Natural killer cell treated with Interleukin-12 subunit alpha and Interleukin-12 subunit beta and Interleukin-15 and Interleukin-18, amount 100 ng/mL, for 72 hours (primary cell): ENCODE results near the gene RAP1GDS1. TPM values are rescaled to one million over a fixed set of nuclear protein-coding genes. Genes with fewer than 3 reads are reported as not detected.
"Not testable (repeated sequence)": the region's sequence is repeated elsewhere in the genome, so short reads cannot be mapped to it uniquely, and the experiment has no call there.

Experiments
- ATAC-seq, 2 donors: fragments of 150-1000 bp; cut with Tn5 transposase in 1 of 2; sonication (Bioruptor Pico), chemical (Tn5 transposase) in 1 of 2; 2 replicates each; pipeline ENCODE4 v1.10.0; 2021
- DNase-seq: peaks from one replicate; pipeline ENCODE4 v3.0.0; 2022; ENCODE audit warnings: low spot score
- H3K27ac Mint-ChIP-seq, 2 donors: 1 replicate in 1 of 2; 2 replicates in 1 of 2; pipeline ENCODE4 v1.8.0; 2022; ENCODE audit warnings: mixed read lengths in 2 of 2, mild to moderate bottlenecking in 1 of 2, moderate library complexity in 1 of 2
- H3K27me3 Mint-ChIP-seq, 2 donors: 1 replicate in 1 of 2; 2 replicates in 1 of 2; pipeline ENCODE4 v1.8.0; 2022; ENCODE audit warnings: mixed read lengths in 2 of 2
- H3K36me3 Mint-ChIP-seq: one replicate; pipeline ENCODE4 v1.8.0; 2022; ENCODE audit warnings: mixed read lengths
- H3K4me1 Mint-ChIP-seq, 2 donors: 1 replicate in 1 of 2; 2 replicates in 1 of 2; pipeline ENCODE4 v1.8.0; 2022; ENCODE audit warnings: low read depth in 2 of 2, mixed read lengths in 2 of 2, mild to moderate bottlenecking in 1 of 2
- H3K4me3 Mint-ChIP-seq: one replicate; pipeline ENCODE4 v1.8.0; 2022; ENCODE audit warnings: mixed read lengths
- H3K9me3 Mint-ChIP-seq: 2 replicates; pipeline ENCODE4 v1.8.0; 2022; ENCODE audit warnings: mixed read lengths
- total RNA-seq, 2 donors: library from RNA; stranded (reverse); gene quantifications; one replicate each; pipeline ENCODE4 v1.2.3, GENCODE V29; 2022

The RAP1GDS1 gene
- total RNA-seq, 2 donors from 2014 or later = 42.8 to 61.1 TPM

DNA sequence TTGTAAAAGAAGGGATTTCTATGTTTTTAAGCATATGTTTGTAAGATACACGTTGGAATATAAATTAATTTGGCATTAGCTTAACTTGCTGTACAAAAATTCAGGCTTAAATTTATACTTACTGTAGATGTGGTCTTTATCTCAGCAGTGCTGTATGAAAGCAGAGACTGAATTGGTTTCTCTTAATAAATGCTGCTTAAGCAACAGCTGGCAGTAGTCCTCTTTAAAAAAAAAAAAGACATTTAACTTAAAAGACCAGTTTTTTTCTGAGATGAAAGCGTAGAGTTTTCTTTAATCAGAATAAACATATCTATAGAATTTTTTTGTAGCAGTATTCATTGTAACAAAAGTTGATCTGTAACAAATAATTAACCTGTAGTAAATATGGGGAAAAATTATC, 124.6 kb downstream of the RAP1GDS1 start:
- H3K4me1 Mint-ChIP-seq = peaks cover 0 to 4% of the 10 kb centered on the region in 2 donors

DNA sequence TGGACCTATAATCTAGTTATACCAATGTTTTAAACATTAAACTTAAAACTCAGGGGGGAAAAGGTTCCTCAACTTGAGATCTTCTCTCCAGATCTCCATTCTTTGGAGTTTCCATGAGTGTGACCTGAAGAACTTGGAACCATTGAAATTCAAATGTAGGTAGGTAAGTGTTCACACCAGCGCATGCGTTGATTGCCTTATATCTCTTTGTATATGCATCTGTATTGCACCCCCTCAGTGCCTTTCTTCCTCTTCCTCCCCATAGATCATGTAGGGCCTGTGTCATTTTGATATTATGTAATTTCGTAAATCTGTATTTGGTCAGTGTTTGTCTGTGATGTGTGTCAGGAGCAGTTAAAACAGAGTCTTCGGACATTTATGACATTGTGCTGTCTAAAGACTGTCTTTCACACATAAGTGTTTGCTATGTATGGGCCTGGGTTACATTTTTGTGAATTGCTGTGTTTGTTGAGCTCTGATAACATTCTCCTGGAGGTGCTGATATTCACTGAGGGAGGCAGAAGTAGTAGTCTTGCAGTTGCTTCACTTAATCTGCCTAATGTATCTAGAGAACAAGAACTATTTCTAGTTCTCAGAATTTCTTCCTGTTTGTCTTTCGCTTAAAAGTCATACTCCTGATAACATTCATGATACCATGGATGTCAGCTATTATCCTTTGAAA, 126.3 kb downstream of the RAP1GDS1 start:
- Mint-ChIP-seq H3K36me3 (no peaks in the 10 kb centered on the region), H3K4me3 (no peak overlapping the region), H3K27ac (no peak overlapping the region), H3K27me3 (no peaks in the 10 kb centered on the region), H3K9me3 (no peaks in the 10 kb centered on the region), H3K4me1 (peaks cover 0 to 4% of the 10 kb centered on the region in 2 donors)
- ATAC-seq = no peak
- no peak for DNase-seq

More for the DNA sequence above, 124.6 kb downstream of the RAP1GDS1 start:
- no peaks in the 10 kb centered on the region for H3K27me3 Mint-ChIP-seq
- no peaks in the 10 kb centered on the region for H3K9me3 Mint-ChIP-seq
- no peak overlapping the region for H3K27ac Mint-ChIP-seq
- DNase-seq (no peak), ATAC-seq (no peak)
- H3K36me3 Mint-ChIP-seq = no peaks in the 10 kb centered on the region
- H3K4me3 Mint-ChIP-seq = no peak overlapping the region

DNA sequence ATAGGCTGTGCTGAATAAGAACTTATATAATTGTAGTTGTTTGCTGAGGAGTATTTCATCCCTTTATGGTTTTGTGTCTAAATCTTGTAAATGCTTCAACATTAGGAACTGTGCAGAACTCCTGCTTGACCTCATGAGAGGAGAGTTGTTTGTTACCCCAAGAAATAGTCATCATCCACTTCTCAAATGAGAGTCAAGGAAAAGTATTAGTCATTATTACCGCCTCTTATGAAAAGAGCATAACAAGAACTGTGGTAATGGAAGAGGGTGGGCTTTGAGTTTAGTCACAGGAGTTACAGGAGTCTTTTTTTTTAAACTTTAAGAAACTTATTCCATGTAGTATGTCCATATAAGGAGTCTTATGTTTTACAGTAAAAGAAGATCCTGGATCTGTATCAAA, 132.9 kb downstream of the RAP1GDS1 start:
- no peak overlapping the region for H3K4me3 Mint-ChIP-seq
- H3K4me1 Mint-ChIP-seq = no peaks in the 10 kb centered on the region
- H3K36me3 Mint-ChIP-seq = peaks cover 14% of the 10 kb centered on the region
- ATAC-seq (no peak), DNase-seq (no peak)
- no peaks in the 10 kb centered on the region for H3K27me3 Mint-ChIP-seq
- peaks cover 8% of the 10 kb centered on the region for H3K9me3 Mint-ChIP-seq
- H3K27ac Mint-ChIP-seq = no peak overlapping the region

DNA sequence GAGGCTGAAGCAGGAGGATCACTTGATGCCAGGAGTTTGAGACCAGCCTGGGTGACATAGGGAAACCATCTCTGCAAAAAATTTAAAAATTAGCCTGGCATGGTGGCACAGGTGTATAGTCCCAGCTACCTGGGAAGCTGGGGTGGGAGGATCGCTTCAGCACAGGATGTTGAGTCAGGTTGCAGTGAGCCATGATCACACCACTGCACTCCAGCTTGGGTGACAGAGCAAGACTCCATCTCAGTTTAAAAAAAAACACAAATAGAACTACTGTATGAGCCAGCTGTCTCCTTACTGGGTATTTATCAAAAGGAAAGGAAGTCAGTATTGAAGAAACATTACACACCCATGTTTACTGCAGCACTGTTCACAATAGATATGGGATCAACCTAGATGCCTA, 138.7 kb downstream of the RAP1GDS1 start:
- H3K27me3 Mint-ChIP-seq = no peaks in the 10 kb centered on the region
- H3K4me1 Mint-ChIP-seq = peaks cover 0 to 3% of the 10 kb centered on the region in 2 donors
- H3K4me3 Mint-ChIP-seq = no peak overlapping the region
- DNase-seq (no peak), ATAC-seq (no peak)
- H3K36me3 Mint-ChIP-seq = peaks cover 14% of the 10 kb centered on the region
- peaks cover 8% of the 10 kb centered on the region for H3K9me3 Mint-ChIP-seq
- H3K27ac Mint-ChIP-seq = no peak overlapping the region

DNA sequence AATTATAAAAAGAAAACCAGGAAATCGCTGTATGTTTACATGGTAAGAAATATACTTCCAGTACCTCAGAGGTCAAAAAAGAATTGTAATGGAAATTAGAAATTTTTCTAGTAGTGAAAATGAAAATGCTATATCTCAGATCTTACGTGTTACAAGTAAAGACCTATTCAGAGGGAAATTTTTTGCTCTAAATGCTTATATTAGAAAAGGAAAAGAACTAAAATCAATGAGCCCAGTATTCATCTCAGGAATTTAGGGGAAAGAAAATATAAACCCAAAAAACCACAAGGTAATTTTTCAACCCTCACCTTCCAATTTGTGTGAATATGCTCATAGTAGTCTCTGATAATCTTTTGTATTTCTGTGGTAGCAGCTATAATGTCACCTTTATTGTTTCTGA, 145.6 kb downstream of the RAP1GDS1 start:
- no peaks in the 10 kb centered on the region for H3K27me3 Mint-ChIP-seq
- no peaks in the 10 kb centered on the region for H3K9me3 Mint-ChIP-seq
- no peak overlapping the region for H3K27ac Mint-ChIP-seq
- no peaks in the 10 kb centered on the region for H3K4me1 Mint-ChIP-seq
- ATAC-seq = no peak
- H3K36me3 Mint-ChIP-seq = peaks cover 14% of the 10 kb centered on the region
- DNase-seq = no peak
- no peak overlapping the region for H3K4me3 Mint-ChIP-seq

DNA sequence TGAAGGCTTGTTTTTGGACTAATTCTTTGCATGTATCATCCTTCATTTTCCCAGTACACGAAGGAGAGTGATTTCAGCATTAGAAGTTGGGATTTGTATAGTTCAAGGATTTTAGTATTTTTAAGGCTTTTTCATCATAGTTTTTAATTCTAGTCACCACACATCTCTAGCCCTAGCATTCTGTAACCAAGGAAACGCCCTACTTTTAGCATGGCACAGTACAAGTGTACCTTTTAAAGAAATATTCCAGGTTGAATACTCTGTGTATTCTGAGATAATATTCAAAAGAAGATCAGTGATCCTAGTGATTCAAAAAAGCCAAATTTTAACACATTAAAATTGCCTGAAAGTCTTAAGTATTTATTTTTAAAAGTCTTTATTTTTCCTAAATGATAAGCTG, 150.5 kb downstream of the RAP1GDS1 start:
- Mint-ChIP-seq H3K4me1 (no peaks in the 10 kb centered on the region), H3K27ac (no peak overlapping the region), H3K4me3 (no peak overlapping the region), H3K36me3 (peaks cover 21% of the 10 kb centered on the region), H3K27me3 (no peaks in the 10 kb centered on the region), H3K9me3 (peaks cover 5% of the 10 kb centered on the region)
- no peak for ATAC-seq
- DNase-seq = no peak

DNA sequence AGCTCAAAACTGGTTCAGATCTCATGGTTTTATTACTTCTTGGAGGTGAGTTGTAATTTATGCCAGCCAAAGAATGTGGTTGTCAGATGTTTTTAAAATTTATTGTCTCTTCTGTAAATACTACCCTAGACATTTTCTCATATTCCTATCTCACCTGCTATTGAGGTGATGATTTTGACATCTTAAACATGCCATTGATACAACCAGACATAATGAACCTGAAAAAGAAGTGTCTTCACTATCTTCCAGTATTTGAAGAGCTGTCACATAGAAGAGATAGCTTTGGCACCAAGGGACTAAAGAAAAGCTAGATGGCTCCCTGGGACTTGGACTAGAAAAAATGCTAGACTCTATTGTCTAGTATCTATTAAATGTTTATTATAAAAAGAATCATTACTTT, 155.7 kb downstream of the RAP1GDS1 start:
- no peak overlapping the region for H3K4me3 Mint-ChIP-seq
- H3K27ac Mint-ChIP-seq = no peak overlapping the region
- H3K36me3 Mint-ChIP-seq = peaks cover 21% of the 10 kb centered on the region
- DNase-seq (no peak), ATAC-seq (no peak)
- peaks cover 5% of the 10 kb centered on the region for H3K9me3 Mint-ChIP-seq
- no peaks in the 10 kb centered on the region for H3K4me1 Mint-ChIP-seq
- no peaks in the 10 kb centered on the region for H3K27me3 Mint-ChIP-seq

DNA sequence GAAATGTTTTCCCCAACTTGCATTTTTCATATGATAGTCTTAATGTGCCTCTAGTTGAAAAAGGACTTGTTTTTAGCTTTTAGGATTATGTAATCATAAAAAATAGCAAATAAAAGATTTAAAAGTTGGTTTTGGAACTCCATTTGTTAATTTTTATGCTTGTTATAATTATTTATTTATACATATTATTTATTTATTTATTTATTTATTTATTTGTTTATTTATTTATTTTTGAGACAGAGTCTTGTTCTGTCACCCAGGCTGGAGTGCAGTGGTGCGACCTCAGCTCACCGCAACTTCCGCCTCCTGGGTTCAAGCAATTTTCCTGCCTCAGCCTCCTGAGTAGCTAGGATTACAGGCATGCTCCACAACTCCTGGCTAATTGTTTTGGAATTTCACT, 159.0 kb downstream of the RAP1GDS1 start:
- H3K4me3 Mint-ChIP-seq, H3K4me1 Mint-ChIP-seq, H3K9me3 Mint-ChIP-seq, H3K27ac Mint-ChIP-seq, H3K27me3 Mint-ChIP-seq, ATAC-seq, DNase-seq: not testable (repeated sequence)
- peaks cover 29% of the 10 kb centered on the region for H3K36me3 Mint-ChIP-seq

DNA sequence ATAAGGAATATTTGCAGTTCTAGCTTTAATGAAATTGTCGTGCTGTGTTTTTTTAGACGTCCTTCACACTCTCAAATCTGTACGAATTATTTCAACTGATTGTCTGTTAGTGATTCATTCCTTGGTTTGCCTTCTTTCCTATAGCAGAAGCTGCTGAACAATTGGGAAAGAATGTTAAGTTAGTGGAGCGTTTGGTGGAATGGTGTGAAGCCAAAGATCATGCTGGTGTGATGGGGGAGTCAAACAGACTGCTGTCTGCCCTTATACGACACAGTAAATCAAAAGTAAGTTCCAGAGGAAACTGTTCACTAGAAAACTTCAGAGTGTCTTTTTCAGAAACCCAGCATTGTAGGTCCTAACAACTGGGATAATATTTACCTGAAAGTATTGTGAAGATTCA, 159.9 kb downstream of the RAP1GDS1 start:
- peaks cover 36% of the 10 kb centered on the region for H3K36me3 Mint-ChIP-seq

DNA sequence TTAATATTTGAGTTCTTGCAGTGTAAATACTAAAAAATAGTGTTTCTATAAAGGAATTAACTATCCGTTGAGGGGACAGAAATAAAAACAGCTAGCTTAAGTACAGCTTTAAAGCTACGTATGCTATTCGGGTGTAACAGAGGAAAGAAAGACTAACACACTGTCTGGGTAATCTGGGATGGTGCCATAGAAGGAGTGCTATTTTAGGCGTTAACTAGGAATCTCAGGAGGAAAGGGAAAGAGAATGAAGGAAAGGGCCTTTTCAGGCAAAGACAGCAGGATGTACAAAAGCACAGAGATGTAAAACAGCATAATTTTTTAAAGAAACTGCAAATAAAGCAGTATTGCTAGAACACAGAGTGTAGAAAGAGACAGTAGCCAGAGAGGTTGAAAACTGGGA, 161.8 kb downstream of the RAP1GDS1 start:
- ATAC-seq = no peak
- Mint-ChIP-seq H3K9me3 (peaks cover 3% of the 10 kb centered on the region), H3K4me3 (no peak overlapping the region), H3K27ac (no peak overlapping the region), H3K4me1 (peaks cover 0 to 5% of the 10 kb centered on the region in 2 donors), H3K36me3 (peaks cover 38% of the 10 kb centered on the region), H3K27me3 (no peaks in the 10 kb centered on the region)
- no peak for DNase-seq

More for the DNA sequence above, 159.9 kb downstream of the RAP1GDS1 start:
- no peak overlapping the region for H3K27ac Mint-ChIP-seq
- H3K27me3 Mint-ChIP-seq = no peaks in the 10 kb centered on the region
- no peak overlapping the region for H3K4me3 Mint-ChIP-seq
- peaks cover 0 to 5% of the 10 kb centered on the region in 2 donors for H3K4me1 Mint-ChIP-seq
- no peak for DNase-seq
- H3K9me3 Mint-ChIP-seq = no peaks in the 10 kb centered on the region
- no peak for ATAC-seq

DNA sequence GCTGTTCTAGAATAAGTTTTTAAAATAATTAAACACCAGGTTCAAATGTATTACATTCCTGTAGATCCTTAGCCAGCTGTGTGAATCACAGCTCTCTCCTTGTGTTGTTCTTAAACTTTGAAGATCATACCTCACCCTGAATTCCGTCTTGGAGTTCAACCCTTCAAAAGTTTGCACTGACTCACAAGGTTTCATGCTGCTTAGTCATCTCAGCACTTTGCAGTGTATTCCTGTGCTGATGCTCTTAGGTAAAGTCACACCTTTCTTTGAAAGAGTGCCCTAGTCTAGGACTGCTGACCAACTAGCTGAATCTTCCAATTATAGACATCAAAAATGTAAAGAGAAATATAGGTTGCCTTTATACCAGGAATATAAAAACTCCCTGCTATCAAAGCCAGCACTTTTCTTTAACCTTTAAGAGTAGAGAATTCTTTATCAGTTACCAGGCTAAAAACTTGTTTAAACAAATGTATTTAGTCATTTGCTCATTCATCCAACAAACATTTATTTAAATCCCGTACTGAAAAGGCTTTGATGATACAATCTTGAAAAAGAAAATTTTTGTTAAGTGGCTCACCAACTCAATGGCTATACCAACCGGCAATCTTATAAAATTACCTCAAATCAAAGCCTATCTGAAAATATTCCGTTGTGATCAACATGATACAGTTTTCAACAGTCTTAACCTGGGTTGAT, 169.7 kb downstream of the RAP1GDS1 start:
- peaks cover 5% of the 10 kb centered on the region for H3K36me3 Mint-ChIP-seq
- ATAC-seq = no peak
- H3K27ac Mint-ChIP-seq = no peak overlapping the region
- no peak overlapping the region for H3K4me3 Mint-ChIP-seq
- H3K27me3 Mint-ChIP-seq = no peaks in the 10 kb centered on the region
- peaks cover 3% of the 10 kb centered on the region for H3K9me3 Mint-ChIP-seq
- no peak for DNase-seq
- peaks cover 0 to 2% of the 10 kb centered on the region in 2 donors for H3K4me1 Mint-ChIP-seq

DNA sequence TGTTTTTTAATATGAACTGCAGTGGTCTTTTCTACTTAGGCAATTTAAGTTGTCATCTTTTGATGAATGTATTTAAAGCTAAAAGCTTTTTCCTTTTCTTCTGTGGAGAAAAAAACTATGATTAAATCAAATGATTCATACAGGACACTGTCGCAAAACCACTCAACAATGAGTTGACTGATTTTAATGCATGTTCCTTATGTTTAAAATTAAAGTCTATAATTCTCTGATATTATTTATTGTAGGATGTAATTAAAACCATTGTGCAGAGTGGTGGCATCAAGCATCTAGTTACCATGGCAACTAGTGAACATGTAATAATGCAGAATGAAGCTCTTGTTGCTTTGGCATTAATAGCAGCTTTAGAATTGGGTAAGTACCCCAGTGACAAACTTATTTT, 172.5 kb downstream of the RAP1GDS1 start:
- H3K27ac Mint-ChIP-seq = no peak overlapping the region
- peaks cover 4% of the 10 kb centered on the region for H3K36me3 Mint-ChIP-seq
- ATAC-seq (no peak), DNase-seq (no peak)
- H3K9me3 Mint-ChIP-seq = no peaks in the 10 kb centered on the region
- peaks cover 0 to 4% of the 10 kb centered on the region in 2 donors for H3K4me1 Mint-ChIP-seq
- H3K4me3 Mint-ChIP-seq = no peak overlapping the region
- no peaks in the 10 kb centered on the region for H3K27me3 Mint-ChIP-seq

DNA sequence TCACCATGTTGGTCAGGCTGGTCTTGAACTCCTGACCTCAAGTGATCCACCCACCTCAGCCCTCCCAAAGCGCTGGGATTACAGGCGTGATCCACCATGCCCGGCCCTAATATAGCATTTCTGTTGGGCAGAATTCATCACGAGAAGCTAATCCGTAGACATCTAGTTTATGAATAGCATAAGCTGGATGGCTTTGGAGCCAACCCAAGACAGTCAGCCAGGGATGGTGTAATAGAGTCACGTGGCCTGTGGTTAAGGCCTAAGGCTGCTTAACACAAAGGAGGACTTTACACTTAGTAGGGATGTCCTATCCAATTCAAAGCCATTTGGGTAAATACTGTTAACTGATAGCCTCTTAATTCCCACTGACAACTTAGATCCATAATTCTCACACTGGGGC, 173.6 kb downstream of the RAP1GDS1 start:
- no peaks in the 10 kb centered on the region for H3K9me3 Mint-ChIP-seq
- H3K4me3 Mint-ChIP-seq = no peak overlapping the region
- H3K4me1 Mint-ChIP-seq = peaks cover 6 to 7% of the 10 kb centered on the region in 2 donors
- peaks cover 10% of the 10 kb centered on the region for H3K36me3 Mint-ChIP-seq
- H3K27me3 Mint-ChIP-seq = no peaks in the 10 kb centered on the region
- DNase-seq (no peak), ATAC-seq (no peak)
- no peak overlapping the region for H3K27ac Mint-ChIP-seq

DNA sequence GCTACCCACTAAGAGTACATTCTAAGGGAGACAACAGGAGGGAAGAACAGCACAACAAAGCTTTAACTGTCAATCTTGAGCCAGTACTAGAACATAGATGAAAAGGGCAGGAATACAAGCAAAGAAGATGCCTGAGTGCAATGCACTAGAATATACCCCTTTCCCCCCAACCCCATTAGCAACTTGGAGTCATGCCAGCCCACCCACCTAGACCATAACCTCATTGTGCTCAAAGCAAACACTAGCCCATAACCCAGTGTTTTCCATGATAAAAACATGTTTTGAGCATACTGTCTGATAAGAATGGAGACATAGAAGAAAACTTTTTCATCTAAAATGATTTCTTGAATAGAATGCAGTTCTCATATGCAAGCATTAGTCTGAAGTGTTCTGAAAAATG, 183.2 kb downstream of the RAP1GDS1 start:
- Mint-ChIP-seq H3K27ac (no peak overlapping the region), H3K9me3 (no peaks in the 10 kb centered on the region), H3K36me3 (peaks cover 11% of the 10 kb centered on the region), H3K4me3 (no peak overlapping the region), H3K4me1 (peaks cover 30 to 32% of the 10 kb centered on the region in 2 donors), H3K27me3 (no peaks in the 10 kb centered on the region)
- ATAC-seq (no peak), DNase-seq (no peak)
